NOMO-1 treated with DMSO at 0.1 percent for 48 hours (cell line): ENCODE measurements around the gene YJU2.
A peak's percentile ranks its signal among the peaks of the same experiment; 100 is the strongest.
"Not testable (repeated sequence)": the region's sequence is repeated elsewhere in the genome, so short reads cannot be mapped to it uniquely, and the experiment has no call there.

Source experiments
- DNase-seq: peaks from one replicate; lab custom pipeline; 2025; ENCODE audit not compliant: unreplicated experiment; lab: John Stamatoyannopoulos, UW

Gene YJU2

DNA sequence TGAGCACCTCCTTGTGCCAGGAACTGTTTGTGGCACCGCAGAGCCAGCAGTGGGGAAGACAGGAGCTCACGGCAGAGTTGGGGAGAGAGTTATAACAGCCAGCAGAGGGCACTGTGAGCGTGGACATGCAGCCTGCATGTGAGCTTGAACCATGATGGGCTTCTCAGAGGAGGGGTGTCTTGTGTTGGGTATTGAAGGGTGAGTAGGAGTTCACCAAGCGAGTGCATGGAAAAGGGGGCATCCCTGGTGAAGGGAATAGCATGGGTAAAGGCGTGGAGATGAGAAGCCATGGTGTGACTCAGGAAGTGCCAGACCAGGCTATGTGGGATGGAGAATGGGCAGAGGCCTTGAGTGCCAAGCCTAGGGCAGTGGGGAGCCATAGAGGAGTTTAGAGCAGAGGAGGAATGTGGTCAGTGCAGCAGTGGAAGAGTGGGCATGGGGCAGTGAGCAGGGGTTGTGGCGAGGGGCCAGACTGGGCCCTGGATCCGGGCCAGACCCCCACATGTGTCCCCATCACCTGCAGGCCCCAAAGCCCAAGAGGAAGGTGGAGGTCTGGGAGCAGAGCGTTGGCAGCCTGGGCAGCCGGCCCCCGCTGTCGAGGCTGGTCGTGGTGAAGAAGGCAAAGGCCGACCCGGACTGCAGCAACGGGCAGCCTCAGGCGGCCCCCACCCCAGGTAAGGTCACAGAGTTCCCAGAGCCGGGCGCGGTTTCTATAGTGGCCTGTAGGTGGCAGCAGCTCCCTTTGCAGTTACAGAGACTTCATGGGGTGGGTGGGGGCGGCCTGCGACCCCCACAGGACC is 20.4 kb downstream of the YJU2 start:
- peak; percentile 21 for DNase-seq

DNA sequence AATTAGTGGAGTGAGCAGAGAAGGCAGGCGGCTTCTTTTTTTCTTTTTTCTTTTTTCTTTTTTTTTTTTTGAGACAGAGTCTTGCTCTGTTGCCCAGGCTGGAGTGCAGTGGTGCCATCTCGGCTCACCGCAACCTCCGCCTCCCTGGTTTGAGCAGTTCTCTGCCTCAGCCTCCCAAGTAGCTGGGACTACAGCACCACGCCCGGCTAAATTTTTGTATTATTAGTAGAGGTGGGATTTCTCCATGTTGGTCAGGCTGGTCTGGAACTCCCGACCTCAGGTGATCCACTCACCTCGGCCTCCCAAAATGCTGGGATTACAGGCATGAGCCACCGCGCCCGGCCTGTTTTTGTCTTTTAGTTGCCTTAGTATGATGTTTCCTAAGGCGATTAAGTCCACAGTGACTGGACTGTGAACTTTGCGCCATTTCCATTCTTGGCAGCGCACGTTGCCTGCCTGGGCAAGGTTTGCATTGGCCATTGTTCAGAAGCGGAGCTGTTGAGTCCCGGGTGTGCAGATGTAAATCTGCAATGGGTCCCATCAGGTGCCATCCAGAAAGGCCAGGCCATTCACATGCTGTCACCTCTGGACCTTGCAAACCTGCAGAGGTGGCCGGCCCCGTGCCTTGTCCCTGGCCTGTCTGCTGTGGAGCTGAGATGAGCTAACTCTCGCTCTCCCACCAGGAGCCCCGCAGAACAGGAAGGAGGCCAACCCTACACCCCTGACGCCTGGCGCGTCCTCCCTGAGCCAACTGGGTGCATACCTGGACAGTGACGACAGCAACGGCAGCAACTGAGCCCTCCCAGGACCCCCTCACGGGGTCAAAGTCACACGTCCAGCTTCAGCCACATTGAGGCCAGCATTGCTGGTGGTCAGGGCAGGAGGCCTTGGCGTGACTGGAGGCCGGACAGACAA is 21.3 kb downstream of the YJU2 start:
- DNase-seq: no peak

DNA sequence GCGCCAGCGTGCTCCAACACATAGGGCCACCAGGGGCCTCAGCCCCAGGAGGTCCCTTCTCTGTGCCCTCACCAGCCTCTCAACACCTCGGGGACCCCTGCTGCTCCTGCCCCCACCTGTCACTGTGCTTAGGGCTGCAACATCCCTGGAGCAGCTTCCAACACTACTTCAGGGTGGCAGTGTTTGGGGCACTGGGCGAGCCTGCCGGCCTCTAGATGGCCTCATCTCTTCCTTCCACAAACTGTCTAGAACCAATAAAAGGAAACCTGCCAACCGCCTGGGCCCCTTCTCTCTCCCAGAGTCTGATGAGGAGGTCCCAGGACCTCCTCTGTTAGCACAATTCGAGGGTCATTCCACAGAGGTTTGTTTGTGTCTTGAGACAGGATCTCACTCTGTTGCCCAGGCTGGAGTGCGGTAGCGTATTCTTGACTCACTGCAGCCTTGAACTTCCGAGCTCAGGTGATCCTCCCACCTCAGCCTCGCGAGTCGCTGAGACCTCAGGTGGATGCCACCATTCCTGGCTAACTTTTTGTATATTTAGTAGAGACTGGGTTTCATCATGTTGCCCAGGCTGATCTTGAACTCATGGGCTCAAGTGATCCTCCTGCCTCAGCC is 22.0 kb downstream of the YJU2 start:
- DNase-seq: no peak

DNA sequence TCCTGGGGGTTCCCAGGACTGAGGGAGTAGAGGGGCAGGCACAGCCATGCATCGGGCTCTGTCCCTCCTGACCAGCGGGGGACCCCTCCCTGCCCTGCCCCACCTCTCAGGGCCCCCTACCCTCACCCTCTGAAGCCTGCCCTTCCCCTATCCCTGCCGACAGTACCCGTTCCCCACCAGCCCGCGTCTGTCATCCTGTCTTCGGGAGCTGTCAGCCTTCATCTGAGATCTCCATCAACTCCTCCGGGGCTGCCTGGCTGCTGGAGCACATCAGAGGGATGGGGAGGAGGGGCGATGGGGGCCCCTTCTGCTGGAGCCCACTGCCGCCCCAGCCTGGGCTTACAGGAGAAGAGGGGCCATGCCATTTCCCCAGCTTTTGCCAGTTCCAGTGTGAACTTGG is 26.0 kb downstream of the YJU2 start:
- no peak for DNase-seq

DNA sequence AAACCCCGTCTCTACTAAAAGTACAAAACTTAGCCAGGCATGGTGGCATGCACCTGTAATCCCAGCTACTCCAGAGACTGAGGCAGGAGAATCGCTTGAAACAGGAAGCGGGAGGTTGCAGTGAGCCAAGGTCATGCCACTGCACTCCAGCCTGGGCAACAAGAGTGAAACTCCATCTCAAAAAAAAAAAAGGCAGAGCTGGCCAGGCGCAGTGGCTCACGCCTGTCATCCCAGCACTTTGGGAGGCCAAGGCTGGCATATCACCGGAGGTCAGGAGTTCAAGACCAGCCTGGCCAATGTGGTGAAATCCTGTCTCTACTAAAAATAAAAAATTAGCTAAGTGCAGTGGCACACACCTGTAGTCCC is 27.4 kb downstream of the YJU2 start:
- not testable (repeated sequence) for DNase-seq

DNA sequence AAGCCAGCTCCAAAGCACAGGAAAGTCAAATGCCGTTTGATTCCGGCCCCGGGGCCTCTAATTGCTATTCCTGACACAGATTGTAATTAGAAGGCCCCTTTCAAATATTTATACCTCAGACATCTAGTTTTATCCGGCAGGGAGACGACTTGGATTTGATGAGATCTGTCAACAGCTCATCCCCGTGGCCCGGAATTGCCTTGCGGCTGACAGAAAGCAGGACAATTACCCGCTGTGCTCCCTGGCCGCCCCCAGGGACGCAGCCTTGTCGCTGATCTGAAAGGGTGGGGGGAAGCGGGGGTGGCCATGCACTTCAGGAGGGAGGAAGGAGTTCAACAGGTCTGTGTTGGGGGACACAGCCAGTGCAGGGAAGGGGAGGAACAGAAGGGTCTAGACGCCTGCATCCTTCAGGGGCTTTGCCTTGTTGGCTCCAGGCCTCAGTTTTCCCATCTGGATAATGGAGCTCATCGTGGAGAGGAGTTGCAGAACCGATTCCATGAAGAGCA is 30.4 kb downstream of the YJU2 start:
- DNase-seq: no peak

DNA sequence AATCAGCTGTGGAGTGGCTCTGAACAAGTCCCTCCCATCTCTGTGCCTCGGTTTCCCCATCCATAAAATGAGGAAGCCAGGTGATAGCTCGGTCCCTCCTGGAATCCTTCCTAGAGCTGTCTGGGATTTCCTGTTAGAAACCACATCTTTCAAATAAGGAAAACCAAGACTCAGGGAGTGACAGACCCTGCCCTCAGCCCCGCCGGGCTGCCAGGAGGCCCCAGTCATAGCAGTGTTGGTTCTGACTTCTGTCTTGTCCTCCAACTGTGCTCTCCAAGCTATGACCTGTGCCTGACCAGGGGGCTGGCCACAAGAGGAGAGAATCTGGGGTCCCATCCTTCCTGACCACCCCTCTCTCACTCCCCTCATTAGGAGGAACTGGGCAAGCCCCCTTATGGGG is 31.1 kb downstream of the YJU2 start:
- DNase-seq: no peak

DNA sequence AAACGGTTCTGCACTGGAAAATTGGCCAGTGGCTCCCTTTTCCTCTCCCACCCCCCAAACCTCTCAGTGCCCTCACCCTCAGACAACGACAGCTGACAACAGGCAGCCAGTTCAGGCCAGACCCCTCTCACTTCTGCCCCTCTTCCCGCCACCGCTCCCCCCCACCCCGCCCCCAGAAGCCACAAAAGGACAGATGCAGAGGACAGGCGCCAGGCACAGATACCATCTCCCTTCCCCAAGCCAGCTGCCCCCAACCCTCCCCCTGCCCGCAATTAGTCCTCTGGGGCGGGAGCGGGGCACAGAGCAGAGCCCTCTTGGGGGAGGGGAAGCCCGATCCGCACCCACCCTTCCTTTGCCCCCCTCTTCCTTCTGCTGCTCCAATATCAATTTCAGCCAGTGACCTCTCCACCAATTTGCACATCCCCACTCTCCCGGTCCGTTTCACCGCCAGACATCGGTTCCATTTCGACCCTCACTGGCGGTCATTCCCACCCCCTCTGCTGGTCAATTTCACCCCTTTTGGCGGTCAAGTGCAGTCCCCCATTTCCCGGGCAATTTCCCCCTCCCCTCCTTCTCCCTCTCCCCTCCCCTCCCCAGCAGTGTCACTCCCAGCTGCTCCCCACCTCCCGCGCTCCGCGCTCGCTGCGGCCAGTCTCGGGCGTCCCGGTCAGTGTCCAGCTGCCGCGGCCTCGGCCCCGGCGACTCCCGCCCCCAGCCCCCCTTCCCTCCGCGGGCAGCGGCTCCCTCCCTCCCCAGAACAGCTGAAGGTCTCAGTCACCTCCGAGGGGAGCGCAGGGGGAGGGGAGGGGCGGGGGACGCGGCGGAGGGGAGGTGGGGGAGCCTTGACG is 31.8 kb downstream of the YJU2 start, which contains the start of gene SHD:
SHD (plus strand) TSS at position 848 of the 848 bp plus-strand sequence. CDS start 798 bp downstream, outside the sequence.
- no peak for DNase-seq

DNA sequence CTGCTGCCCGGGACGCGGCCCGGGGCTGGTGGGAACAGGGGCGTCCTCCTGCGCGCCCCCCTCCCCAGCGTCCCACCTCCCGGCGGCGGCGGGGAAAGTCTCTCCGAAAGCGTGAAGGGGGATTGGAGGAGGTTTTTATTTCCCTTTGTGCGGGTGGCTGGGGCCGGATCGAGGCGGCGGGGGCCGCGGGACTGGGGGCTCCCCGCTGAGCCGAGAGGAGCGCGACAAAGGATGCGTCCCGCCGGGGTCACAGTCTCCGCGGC is 32.3 kb downstream of the YJU2 start:
- DNase-seq: no peak

DNA sequence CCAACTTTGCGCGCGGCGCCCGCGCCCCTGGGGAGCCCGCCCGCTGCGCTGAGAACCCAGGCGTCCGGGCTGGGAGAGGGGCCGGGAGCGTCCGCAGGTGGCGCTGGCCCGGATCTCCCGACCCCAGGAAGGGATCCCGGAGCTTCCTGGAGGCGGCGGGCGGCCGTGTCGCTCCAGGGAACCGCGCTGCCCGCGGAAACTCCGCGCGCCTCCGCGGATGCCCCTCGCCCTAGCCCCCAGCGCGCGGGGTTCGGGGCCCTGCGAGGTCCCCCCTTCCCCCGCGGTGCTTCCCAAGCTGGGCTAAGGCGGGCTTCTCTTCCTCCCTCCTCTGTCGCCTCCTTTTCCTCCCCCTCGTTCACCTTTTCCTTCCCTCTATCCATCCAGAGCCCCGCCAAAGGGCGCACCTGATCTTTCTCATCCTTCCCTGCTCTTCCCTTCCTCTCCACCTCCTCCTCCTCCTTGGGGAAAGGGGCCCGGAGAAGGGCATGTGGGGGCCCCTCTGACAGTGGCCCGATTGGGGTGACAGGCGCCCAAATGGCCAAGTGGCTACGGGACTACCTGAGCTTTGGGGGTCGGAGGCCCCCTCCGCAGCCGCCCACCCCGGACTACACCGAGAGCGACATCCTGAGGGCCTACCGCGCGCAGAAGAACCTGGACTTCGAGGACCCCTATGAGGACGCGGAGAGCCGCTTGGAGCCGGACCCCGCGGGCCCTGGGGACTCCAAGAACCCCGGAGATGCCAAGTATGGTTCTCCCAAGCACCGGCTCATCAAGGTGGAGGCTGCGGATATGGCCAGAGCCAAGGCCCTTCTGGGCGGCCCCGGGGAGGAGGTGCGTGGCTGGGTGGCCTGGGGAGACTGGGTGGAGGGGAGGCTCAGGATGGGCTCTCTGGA is 32.9 kb downstream of the YJU2 start:
- peak; percentile 7 for DNase-seq

DNA sequence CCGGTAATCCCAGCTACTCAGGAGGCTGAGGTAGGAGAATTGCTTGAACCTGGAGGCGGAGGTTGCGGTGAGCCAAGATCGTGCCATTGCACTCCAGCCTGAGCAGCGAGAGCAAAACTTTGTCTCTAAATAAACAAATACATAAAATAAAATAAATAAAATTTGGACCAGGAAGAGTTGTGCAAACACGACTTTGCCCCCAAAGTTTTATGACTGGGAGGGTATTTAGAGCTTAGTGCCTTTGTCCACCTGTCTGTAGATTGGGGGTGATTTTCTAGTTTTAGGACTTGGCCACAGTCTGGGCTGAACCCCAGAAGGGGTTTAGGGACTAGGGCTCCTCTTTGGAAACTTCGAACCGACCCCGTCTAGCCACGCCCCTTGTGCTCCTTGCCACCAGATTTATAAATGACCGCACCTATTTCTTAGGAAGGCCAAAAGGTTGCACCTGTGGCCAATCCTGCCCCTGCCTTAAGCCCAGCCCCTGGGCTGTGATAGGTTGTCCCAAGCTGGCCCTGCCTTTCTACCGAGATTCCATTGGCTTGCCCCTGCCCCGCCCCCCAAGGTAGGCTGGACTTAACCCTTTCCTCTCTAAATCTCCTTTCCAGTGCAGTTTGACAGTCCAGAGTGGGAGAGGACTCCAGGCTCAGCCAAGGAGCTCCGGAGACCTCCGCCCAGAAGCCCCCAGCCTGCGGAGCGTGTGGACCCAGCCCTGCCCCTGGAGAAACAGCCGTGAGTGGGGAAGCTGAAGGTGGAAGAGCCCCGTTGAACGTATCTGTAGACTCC is 37.5 kb downstream of the YJU2 start:
- DNase-seq: no peak

DNA sequence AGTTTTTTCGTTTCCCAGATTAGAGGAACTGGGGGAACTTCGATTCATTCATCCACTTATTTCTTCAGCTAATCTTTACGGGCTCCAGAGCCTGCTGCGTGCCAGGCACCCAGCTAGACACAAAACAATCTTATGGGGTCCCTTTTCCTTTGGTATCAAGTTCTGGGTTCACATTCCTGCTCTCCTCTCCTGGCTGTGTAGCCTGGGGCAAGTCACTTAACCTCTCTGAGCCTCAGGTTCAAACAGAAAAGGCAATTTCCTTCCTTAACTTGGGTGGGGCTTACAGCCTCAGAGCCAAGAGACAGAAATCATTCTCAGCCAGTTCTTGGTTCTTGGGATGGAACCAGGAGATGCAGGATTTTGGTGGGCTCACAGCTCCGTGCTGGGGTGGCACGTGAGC is 38.1 kb downstream of the YJU2 start:
- no peak for DNase-seq

DNA sequence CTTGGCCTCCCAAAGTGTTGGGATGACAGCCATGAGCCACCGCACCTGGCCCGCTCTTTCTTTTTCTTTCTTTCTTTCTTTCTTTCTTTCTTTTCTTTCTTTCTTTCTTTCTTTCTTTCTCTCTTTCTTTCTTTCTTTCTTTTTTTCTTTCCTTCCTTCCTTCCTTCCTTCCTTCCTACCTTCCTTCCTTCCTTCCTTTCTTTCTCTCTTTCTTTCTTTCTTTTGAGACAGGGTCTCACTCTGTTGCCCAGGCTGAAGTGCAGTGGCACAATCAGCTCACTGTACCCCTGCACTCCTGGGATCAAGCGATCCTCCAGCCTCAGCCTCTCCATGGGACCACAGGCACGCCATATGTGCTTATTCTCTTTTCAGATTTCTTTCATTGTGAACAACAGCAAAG is 39.3 kb downstream of the YJU2 start:
- DNase-seq: not testable (repeated sequence)

DNA sequence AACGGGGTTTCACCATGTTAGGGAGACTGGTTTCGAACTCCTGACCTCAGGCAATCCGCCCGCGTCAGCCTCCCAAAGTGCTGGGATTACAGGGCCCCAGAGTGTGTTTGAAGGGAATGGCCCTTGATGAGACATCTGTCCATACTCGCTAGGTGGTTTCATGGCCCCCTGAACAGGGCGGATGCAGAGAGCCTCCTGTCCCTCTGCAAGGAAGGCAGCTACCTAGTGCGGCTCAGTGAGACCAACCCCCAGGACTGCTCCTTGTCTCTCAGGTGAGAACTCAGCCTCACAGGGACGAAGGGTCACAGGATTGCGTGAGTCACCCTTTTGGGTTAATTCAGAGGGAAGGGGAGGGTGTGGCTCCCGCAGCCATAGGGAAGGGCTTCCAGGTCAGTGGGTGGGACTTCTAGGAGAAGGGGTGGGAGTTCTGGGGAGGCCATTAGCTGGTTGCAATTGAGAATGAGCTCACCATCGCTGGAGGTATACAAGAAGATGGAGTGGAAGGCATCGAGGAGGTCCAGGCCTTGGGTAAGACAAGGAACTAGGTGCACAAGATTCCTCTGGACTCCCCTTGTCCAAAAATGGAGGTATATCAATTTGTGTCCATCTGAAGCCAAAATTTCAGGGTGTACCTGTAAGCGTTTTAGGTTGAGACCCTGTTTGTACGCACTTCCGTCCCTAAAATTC is 41.4 kb downstream of the YJU2 start:
- no peak for DNase-seq

DNA sequence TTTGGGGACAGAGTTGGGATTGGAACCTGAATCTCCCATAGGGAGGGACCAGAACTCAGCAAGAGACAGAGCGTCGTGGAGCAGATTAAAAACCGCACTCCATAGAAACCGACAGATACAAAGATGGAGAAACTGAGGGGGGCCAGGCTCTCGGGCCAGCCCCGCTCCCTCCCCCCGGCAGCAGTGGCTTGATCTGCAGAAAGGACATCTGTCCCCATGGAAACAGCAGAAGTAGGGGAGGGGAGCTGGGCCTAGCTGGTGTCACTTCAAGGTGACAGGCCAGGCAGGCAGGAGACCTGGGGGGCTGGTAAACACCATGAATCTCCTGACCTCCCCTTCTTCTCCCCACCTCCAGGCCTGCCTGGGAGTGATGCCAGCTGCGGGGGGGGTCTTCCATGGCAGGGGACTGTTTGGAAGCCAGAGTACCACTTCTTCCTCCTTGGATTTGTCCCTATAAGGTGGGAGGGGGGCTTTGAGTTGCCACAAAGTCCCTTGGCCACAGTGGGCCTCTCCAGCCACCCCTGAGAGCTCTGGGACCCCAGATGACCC is 44.4 kb downstream of the YJU2 start:
- DNase-seq: no peak

DNA sequence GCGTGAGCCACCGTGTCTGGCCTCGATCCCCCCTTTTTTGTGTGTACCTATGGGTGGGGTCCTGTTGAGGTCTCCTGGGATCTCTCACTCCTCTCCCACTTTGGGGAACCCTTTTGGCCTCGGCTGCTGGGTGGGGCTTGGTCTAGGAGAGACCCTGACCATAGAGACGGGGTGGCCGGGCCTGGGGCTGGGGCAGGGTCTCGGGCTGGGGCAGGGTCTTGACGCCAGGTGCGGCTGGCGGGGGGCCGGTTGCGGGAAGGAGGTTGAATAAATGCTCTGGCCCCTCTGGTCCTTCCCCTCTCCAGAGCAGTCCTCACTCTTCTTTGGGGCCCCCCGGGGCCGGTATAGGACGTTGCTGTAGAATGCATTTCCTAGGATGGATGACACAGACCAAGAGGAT is 45.6 kb downstream of the YJU2 start:
- DNase-seq: no peak

DNA sequence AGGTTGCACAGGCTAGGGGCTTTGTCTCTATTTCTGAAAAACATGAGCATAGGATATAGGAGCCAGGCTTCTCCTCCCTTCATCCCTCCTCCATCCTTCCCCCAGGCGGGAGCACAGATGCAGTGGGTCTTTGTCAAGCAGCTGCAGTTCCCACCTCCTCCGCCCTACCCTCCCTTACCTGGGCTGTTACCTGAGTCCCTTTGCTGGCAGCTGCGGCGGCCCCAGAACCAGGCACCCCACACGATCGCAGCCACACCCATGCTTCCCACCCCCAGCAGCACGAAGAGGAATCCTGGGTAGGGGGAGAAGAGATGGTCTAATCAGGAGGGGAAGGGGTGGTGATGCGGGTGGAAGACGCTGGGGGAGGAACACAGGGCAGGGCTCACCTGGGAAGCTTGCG is 47.5 kb downstream of the YJU2 start:
- no peak for DNase-seq
